Dedifferentiated amniotic fluid mesenchymal stem cell (primary cell): ENCODE data around the gene XPC.
A peak's percentile ranks its signal among the peaks of the same experiment; 100 is the strongest.

Experiments used
- DNase-seq: peaks from one replicate; pipeline ENCODE4 v3.0.0-alpha.2; 2016; ENCODE audit errors: extremely low spot score

The XPC gene

GRCh38 chr3:14170531-14171159 is 7.8 kb downstream of the XPC start:
- peak; percentile 89 for DNase-seq

DNA sequence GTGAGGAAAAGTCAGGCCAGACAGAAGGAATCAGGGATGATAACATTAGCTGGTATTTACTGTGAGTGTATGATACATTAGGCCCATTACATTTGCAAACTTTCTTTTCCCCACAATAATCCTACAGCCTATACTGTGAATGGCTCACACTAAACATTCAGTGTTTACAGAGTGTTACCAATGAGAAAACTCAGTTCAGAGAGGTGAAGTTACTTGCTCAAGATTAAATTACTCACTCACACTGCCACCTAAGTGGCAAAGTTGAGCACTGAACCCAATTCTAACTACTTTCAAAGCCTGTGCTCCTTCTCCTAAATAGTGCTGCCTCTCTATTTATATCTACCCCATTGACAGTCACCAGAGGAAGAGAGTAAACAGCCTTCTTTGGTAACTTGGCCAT is 8.5 kb downstream of the XPC start:
- no peak for DNase-seq

- no peak for DNase-seq
Observed at GRCh38 chr3:14169435-14169834, 9.0 kb downstream of the XPC start.

- DNase-seq: peak; percentile 30
Observed at GRCh38 chr3:14166877-14167603, 11.4 kb downstream of the XPC start.

- no peak for DNase-seq
Observed at GRCh38 chr3:14162178-14162577, 16.2 kb downstream of the XPC start.

DNA sequence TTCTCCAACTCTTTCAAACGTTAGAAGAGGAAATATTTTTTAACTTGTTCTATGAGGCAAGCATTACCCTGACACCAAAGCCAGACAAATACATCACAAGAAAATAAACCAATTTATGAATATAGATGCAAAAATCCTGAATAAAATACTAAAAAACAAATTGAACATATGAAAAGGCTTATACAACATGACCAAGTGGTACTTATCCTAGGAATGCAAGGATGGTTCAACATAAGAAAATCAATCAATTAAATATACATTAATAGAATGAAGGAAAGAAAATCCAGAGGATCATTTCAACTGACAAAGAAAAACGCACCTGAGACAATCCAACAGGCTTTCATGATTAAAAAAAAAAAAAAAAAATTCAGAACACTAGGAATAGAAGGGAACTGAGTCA is 17.1 kb downstream of the XPC start:
- DNase-seq: no peak

DNA sequence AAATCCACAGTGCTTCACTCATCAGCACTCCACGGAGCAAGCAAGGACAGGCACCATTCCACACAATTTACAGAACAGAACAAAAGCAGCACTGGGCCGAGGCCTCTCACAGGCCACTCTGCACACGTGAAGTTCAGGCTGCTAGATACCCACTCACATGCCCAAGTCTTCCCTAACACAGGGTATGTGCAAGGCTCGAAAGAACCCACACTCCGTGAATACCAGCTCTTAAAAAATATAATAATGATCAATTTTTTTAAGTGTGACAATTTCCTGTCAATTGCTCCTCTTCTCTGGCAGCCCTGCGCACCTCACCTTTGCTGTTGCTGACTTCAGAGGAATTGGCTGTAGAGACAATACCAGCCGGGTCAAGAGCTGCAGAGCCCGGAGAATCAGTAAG is 19.0 kb downstream of the XPC start:
- no peak for DNase-seq

DNA sequence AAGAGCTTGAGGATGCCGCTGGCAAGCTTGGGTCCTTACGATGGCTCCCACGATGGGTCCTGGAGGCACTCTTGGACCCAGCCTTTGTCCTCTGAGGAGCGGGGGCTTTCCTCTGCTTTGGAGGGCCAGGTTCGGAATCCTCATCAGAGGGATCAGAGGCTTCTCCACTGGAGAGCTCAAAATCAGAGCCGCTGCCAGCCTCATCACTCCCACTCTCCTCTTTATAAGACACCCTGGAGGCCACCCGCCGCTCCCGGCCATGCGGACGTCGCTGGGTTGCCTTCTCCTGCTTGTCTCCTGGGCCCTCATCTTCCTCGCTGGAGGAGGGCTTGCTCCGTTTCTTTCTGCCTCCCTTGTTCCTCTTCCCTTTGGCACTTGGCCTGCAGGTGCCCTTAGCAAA is 20.0 kb downstream of the XPC start:
- no peak for DNase-seq

DNA sequence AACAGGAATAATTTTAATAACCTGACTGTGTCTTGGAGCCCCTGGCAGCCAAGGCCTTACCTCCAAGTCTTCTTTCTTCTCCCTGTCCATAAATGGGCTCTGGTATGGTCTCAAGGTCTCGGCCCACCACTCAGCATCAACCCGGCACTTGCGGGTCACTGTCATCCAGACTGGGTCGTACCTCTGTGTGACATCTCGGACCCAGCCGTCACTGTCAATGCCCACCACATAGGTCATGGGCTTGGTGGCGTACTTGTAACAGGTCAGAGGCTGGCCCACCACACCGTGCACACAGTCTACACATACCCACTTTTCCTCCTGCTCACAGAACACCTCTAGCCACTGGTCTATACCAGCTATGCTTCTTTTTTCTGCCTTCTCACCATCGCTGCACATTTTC is 20.4 kb downstream of the XPC start:
- DNase-seq: no peak

- no peak for DNase-seq
Observed at GRCh38 chr3:14156843-14157561, 21.4 kb downstream of the XPC start.

DNA sequence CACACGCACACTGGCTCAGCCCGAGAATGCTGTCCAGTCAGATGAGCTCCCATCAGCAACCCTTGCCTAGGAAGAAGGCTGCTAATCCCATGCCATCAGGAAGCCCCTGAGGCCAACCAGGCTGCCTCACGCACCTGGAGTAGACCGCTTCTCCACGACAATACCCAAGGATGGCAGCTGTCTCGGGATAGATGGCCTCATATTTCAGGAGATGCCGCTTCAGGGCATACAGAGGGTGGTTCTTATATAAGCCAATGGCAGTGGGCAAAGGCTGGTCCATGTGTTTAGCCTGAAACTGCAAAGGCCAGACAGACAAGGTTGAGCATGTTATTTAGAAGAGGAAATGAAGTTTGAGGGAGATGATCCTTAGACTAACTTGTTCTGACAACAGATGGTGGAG is 22.2 kb downstream of the XPC start:
- no peak for DNase-seq

DNA sequence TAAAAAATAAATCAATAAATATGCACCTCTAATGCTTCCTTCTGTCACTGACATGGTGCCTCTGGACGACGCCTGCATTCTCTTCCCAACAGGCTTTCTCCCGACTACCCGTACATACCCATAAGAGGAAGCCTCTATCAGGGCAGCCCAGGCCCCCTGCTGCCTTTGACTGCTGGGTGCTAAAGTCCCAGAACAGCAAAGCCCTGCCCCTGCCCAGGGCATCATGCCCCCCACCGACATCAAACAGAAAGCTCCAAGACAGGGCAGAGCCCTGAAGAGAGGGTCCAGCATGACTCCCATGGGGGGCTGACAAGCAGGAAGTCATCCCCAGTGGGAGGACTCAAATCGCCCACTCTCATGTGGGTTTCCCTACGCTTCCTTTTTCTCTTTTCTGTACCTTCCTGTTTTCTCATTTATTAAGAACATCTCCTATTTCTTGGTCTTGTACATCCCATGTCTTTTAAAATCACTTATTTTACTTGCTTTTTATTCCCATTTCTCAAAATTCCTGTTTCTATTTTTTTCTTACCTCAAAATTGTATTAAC is 23.4 kb downstream of the XPC start:
- DNase-seq: no peak

- DNase-seq: no peak
Observed at GRCh38 chr3:14154276-14154675, 24.1 kb downstream of the XPC start.

DNA sequence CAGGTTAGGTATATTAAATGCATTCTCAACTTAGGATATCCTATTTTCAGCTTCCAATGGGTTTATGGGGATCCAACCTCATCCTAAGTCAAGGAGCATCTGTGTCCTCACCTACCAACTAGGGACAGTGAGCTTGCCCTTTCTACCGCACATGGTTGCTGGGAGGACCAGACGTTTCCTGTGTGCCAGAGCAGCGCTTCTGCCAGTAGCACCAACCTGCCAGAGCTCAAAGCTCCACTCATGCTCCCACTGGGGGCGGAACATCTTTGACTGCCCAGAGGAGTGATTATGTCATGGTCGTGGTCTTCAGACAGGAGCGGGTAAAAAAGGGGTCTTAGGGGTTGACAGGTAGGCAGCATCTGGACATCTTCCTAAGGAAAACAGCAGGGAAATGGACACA is 24.7 kb downstream of the XPC start:
- no peak for DNase-seq

DNA sequence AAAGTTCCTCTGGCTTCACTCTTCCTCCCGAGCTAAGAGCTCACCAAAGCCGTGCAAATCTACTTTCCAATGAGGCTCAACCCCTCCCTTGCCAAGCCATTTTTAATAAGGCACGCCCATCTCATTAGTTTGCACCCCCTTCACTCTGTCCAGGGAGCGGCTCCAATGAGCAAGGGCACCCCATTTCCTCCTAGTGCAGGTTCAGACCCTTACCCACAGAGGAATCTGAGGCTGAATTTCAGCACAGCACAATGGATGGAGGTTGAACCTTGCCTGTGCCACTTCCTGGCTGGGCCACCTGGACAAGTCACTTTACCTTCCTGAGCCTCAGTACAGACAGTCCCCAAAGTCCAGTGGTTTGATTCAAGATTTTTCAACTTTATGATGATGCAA is 25.4 kb downstream of the XPC start:
- DNase-seq: no peak

- DNase-seq: no peak
Observed at GRCh38 chr3:14152233-14152962, 26.0 kb downstream of the XPC start.

- DNase-seq: no peak
Observed at GRCh38 chr3:14151471-14152083, 26.8 kb downstream of the XPC start.

- no peak for DNase-seq
Observed at GRCh38 chr3:14150491-14151230, 27.7 kb downstream of the XPC start.

DNA sequence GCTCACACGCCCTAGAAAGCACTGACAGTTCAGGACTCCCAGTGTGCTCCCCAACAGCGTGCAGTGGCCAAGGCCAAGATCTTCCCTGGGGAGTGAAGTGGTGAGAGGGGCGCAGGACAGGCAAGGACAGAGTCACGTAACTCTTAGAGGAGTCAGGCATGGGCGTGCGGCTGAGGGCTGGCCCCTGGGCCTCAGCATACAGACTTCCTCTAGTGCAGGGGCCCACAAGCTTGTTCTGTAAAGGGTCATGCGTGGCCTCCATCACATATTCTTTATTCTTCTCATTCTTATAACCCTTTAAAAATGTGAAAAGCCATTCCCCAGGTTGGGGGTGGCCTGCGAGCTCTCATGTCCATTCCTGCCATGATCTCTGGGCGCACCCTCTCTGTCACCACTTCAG is 28.3 kb downstream of the XPC start:
- DNase-seq: no peak

- DNase-seq: no peak
Observed at GRCh38 chr3:14148041-14148985, 30.1 kb downstream of the XPC start.
